ENCODE results near the gene ACER3.

The ACER3 gene

GRCh38 chr11:76975513-76975912 lies 114.8 kb downstream of the ACER3 start:
- TF ChIP-seq CTCF (IDR thresholded peaks at IDR 0.05; ENCODE audit: low read depth, low read length), result no peak
- no peak overlapping the region for H3K4me3 ChIP-seq (ENCODE audit: low read length)
- peaks cover 11% of the 10 kb centered on the region for H3K9me3 ChIP-seq (ENCODE audit: insufficient read depth, low read length)
- no peaks in the 10 kb centered on the region for H3K27me3 ChIP-seq (ENCODE audit: low read depth, low read length)
- H3K79me2 ChIP-seq (ENCODE audit: low read length), result no peaks in the 10 kb centered on the region
- H3K27ac ChIP-seq (ENCODE audit: low read length), result no peak overlapping the region
- no peak overlapping the region for H3K9ac ChIP-seq (ENCODE audit: low read length)
- no peaks in the 10 kb centered on the region for H3K4me1 ChIP-seq (ENCODE audit: low read length)
- peaks cover 26% of the 10 kb centered on the region for H3K36me3 ChIP-seq (replicated peaks; ENCODE audit: low read depth, low read length)
- H2AFZ ChIP-seq (ENCODE audit: low read depth, low read length), result no peak overlapping the region
- no peak overlapping the region for H3K4me2 ChIP-seq (ENCODE audit: low read length)
- H4K20me1 ChIP-seq (ENCODE audit: insufficient read depth, low read length), result no peaks in the 10 kb centered on the region

- Histone ChIP-seq H3K36me3 (replicated peaks; ENCODE audit: low read depth, low read length) (peaks cover 22% of the 10 kb centered on the region), H3K4me3 (ENCODE audit: low read length) (no peak overlapping the region), H3K27ac (ENCODE audit: low read length) (no peak overlapping the region), H3K79me2 (ENCODE audit: low read length) (no peaks in the 10 kb centered on the region), H3K27me3 (ENCODE audit: low read depth, low read length) (no peaks in the 10 kb centered on the region), H2AFZ (ENCODE audit: low read depth, low read length) (no peak overlapping the region), H3K9ac (ENCODE audit: low read length) (no peak overlapping the region), H3K4me1 (ENCODE audit: low read length) (no peaks in the 10 kb centered on the region), H4K20me1 (ENCODE audit: insufficient read depth, low read length) (no peaks in the 10 kb centered on the region), H3K4me2 (ENCODE audit: low read length) (no peak overlapping the region), H3K9me3 (ENCODE audit: insufficient read depth, low read length) (no peaks in the 10 kb centered on the region; the same call in 1 of the 2 replicates)
- TF ChIP-seq EZH2phosphoT487 (IDR thresholded peaks at IDR 0.05; ENCODE audit: low read depth) (no peak), CTCF (IDR thresholded peaks at IDR 0.05; ENCODE audit: low read depth, low read length) (no peak)
Observed at GRCh38 chr11:76977791-76978190, 117.1 kb downstream of the ACER3 start.

- peaks cover 22% of the 10 kb centered on the region for H3K36me3 ChIP-seq (replicated peaks; ENCODE audit: low read depth, low read length)
- no peaks in the 10 kb centered on the region for H3K27me3 ChIP-seq (ENCODE audit: low read depth, low read length)
- H2AFZ ChIP-seq (ENCODE audit: low read depth, low read length), result no peak overlapping the region
- H3K4me2 ChIP-seq (ENCODE audit: low read length), result no peak overlapping the region
- no peaks in the 10 kb centered on the region for H3K79me2 ChIP-seq (ENCODE audit: low read length)
- TF ChIP-seq EZH2phosphoT487 (IDR thresholded peaks at IDR 0.05; ENCODE audit: low read depth), result no peak
- no peak for TF ChIP-seq CTCF (IDR thresholded peaks at IDR 0.05; ENCODE audit: low read depth, low read length)
- H3K4me1 ChIP-seq (ENCODE audit: low read length), result no peaks in the 10 kb centered on the region
- no peak overlapping the region for H3K27ac ChIP-seq (ENCODE audit: low read length)
- no peaks in the 10 kb centered on the region; the same call in 1 of the 2 replicates for H3K9me3 ChIP-seq (ENCODE audit: insufficient read depth, low read length)
- no peak overlapping the region for H3K4me3 ChIP-seq (ENCODE audit: low read length)
- no peak overlapping the region for H3K9ac ChIP-seq (ENCODE audit: low read length)
- H4K20me1 ChIP-seq (ENCODE audit: insufficient read depth, low read length), result no peaks in the 10 kb centered on the region
Observed at GRCh38 chr11:76978239-76978638, 117.5 kb downstream of the ACER3 start.

GRCh38 chr11:76978818-76979217 lies 118.1 kb downstream of the ACER3 start:
- Histone ChIP-seq H3K27ac (ENCODE audit: low read length) (no peak overlapping the region), H4K20me1 (ENCODE audit: insufficient read depth, low read length) (no peaks in the 10 kb centered on the region), H3K4me2 (ENCODE audit: low read length) (no peak overlapping the region), H3K4me1 (ENCODE audit: low read length) (no peaks in the 10 kb centered on the region), H3K9ac (ENCODE audit: low read length) (no peak overlapping the region), H3K36me3 (replicated peaks; ENCODE audit: low read depth, low read length) (peaks cover 22% of the 10 kb centered on the region), H3K4me3 (ENCODE audit: low read length) (no peak overlapping the region), H2AFZ (ENCODE audit: low read depth, low read length) (no peak overlapping the region), H3K27me3 (ENCODE audit: low read depth, low read length) (no peaks in the 10 kb centered on the region), H3K79me2 (ENCODE audit: low read length) (no peaks in the 10 kb centered on the region), H3K9me3 (ENCODE audit: insufficient read depth, low read length) (no peaks in the 10 kb centered on the region; the same call in 1 of the 2 replicates)
- TF ChIP-seq CTCF (IDR thresholded peaks at IDR 0.05; ENCODE audit: low read depth, low read length) (no peak), EZH2phosphoT487 (IDR thresholded peaks at IDR 0.05; ENCODE audit: low read depth) (no peak)
